UCSD-AML1 (cell line): Measurements from ENCODE around the gene STPG4.

ENCODE experiments used
- DNase-seq: peaks from one replicate; lab custom pipeline; 2025; ENCODE audit not compliant: unreplicated experiment; lab: John Stamatoyannopoulos, UW

STPG4 gene

GRCh38 chr2:47056868-47057686, 98.0 kb downstream of the STPG4 start:
- DNase-seq = peak; percentile 69

- no peak for DNase-seq
Measured at GRCh38 chr2:47056374-47056773, 98.7 kb downstream of the STPG4 start.

GRCh38 chr2:47054868-47055267, 100.2 kb downstream of the STPG4 start:
- DNase-seq = no peak

- DNase-seq = no peak
Measured at GRCh38 chr2:47054036-47054555, 101.0 kb downstream of the STPG4 start.

- DNase-seq = no peak
Measured at GRCh38 chr2:47052847-47053246, 102.3 kb downstream of the STPG4 start.

- DNase-seq = no peak
Measured at GRCh38 chr2:47051562-47051961, 103.5 kb downstream of the STPG4 start.

GRCh38 chr2:47050762-47051161, 104.3 kb downstream of the STPG4 start:
- no peak for DNase-seq

- DNase-seq = no peak
Measured at GRCh38 chr2:47050021-47050760, 104.9 kb downstream of the STPG4 start.

GRCh38 chr2:47049502-47049901, 105.6 kb downstream of the STPG4 start:
- DNase-seq = no peak

- DNase-seq = no peak
Measured at GRCh38 chr2:47048801-47049480, 106.2 kb downstream of the STPG4 start.

- no peak for DNase-seq
Measured at GRCh38 chr2:47046271-47046670, 108.8 kb downstream of the STPG4 start.

GRCh38 chr2:47043891-47044239, 111.2 kb downstream of the STPG4 start:
- DNase-seq = no peak

- peak; percentile 52 for DNase-seq
Measured at GRCh38 chr2:47043142-47043890, 111.8 kb downstream of the STPG4 start.

GRCh38 chr2:47041891-47042684, 113.0 kb downstream of the STPG4 start:
- no peak for DNase-seq

GRCh38 chr2:47041063-47041462, 114.0 kb downstream of the STPG4 start:
- DNase-seq = no peak

- no peak for DNase-seq
Measured at GRCh38 chr2:47040651-47041050, 114.5 kb downstream of the STPG4 start.

- no peak for DNase-seq
Measured at GRCh38 chr2:47039913-47040562, 115.1 kb downstream of the STPG4 start.

- DNase-seq = no peak
Measured at GRCh38 chr2:47039489-47039870, 115.6 kb downstream of the STPG4 start.

GRCh38 chr2:47038656-47039488, 116.2 kb downstream of the STPG4 start:
- no peak for DNase-seq
